ENCODE results near the gene SNTG2. TPM values are rescaled to one million over a fixed set of nuclear protein-coding genes. Genes with fewer than 3 reads are reported as not detected.

The SNTG2 gene
- total and polyA plus RNA-seq, 4 donors, result not detected

DNA sequence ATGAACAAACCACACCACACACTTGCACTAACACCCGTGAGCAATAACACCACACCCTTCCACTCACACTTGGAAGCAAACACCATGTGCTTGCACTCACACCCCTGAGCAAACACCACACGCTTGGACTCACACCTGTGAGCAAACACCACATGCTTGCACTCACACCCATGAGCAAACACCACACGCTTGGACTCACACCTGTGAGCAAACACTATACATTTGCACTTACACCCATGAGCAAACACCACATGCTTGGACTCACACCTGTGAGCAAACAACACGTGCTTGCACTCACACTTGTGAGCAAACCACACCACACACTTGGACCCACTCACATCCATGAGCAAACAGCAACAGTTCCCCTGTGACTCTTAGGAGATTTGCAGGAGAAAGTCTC lies 24.4 kb downstream of the SNTG2 start:
- no peak overlapping the region for H3K9ac ChIP-seq (ENCODE audit: low read depth in 1 of 2, low read length in 2 of 2)
- H3K36me3 ChIP-seq (ENCODE audit: control insufficient read depth in 4 of 4, insufficient read depth in 3 of 4, low read depth in 1 of 4, low read length in 3 of 4), result no peaks in the 10 kb centered on the region
- no peak overlapping the region for H3K27ac ChIP-seq (ENCODE audit: low read depth in 1 of 2, low read length in 2 of 2)
- no peaks in the 10 kb centered on the region for H3K4me1 ChIP-seq (ENCODE audit: control insufficient read depth in 4 of 4, insufficient read depth in 4 of 4, low read length in 3 of 4)
- no peak for DNase-seq (ENCODE audit: low spot score)
- peaks cover 0 to 6% (median 2%) of the 10 kb centered on the region in 4 donors for H3K27me3 ChIP-seq (ENCODE audit: control insufficient read depth in 4 of 4, insufficient read depth in 4 of 4, low read length in 3 of 4)
- TF ChIP-seq, protein P1, sequence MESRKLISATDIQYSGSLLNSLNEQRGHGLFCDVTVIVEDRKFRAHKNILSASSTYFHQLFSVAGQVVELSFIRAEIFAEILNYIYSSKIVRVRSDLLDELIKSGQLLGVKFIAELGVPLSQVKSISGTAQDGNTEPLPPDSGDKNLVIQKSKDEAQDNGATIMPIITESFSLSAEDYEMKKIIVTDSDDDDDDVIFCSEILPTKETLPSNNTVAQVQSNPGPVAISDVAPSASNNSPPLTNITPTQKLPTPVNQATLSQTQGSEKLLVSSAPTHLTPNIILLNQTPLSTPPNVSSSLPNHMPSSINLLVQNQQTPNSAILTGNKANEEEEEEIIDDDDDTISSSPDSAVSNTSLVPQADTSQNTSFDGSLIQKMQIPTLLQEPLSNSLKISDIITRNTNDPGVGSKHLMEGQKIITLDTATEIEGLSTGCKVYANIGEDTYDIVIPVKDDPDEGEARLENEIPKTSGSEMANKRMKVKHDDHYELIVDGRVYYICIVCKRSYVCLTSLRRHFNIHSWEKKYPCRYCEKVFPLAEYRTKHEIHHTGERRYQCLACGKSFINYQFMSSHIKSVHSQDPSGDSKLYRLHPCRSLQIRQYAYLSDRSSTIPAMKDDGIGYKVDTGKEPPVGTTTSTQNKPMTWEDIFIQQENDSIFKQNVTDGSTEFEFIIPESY (IDR thresholded peaks at IDR 0.05), result no peak
- TF ChIP-seq RXRA (IDR thresholded peaks at IDR 0.05) (no peak), HNF4A (conservative IDR thresholded peaks at IDR 0.05) (no peak), TAF1 (conservative IDR thresholded peaks at IDR 0.05) (no peak), YY1 (IDR thresholded peaks at IDR 0.05) (no peak), GABPA (IDR thresholded peaks at IDR 0.05 in 1 of 2, conservative IDR thresholded peaks at IDR 0.05 in 1 of 2) (no peak), FOXA2 (IDR thresholded peaks at IDR 0.05) (no peak), FOXA1 (IDR thresholded peaks at IDR 0.05) (no peak), RAD21 (IDR thresholded peaks at IDR 0.05) (no peak), HNF4G (IDR thresholded peaks at IDR 0.05) (no peak), JUND (IDR thresholded peaks at IDR 0.05) (no peak), EGR1 (IDR thresholded peaks at IDR 0.05; ENCODE audit: low read depth in 2 of 2) (no peak), NR2F2 (IDR thresholded peaks at IDR 0.05) (no peak), SP1 (IDR thresholded peaks at IDR 0.05) (no peak)
- TF ChIP-seq, protein P2, sequence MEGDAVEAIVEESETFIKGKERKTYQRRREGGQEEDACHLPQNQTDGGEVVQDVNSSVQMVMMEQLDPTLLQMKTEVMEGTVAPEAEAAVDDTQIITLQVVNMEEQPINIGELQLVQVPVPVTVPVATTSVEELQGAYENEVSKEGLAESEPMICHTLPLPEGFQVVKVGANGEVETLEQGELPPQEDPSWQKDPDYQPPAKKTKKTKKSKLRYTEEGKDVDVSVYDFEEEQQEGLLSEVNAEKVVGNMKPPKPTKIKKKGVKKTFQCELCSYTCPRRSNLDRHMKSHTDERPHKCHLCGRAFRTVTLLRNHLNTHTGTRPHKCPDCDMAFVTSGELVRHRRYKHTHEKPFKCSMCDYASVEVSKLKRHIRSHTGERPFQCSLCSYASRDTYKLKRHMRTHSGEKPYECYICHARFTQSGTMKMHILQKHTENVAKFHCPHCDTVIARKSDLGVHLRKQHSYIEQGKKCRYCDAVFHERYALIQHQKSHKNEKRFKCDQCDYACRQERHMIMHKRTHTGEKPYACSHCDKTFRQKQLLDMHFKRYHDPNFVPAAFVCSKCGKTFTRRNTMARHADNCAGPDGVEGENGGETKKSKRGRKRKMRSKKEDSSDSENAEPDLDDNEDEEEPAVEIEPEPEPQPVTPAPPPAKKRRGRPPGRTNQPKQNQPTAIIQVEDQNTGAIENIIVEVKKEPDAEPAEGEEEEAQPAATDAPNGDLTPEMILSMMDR (IDR thresholded peaks at IDR 0.05; ENCODE audit: low read depth, low read length, missing input control), result no peak
- TF ChIP-seq, protein P3, sequence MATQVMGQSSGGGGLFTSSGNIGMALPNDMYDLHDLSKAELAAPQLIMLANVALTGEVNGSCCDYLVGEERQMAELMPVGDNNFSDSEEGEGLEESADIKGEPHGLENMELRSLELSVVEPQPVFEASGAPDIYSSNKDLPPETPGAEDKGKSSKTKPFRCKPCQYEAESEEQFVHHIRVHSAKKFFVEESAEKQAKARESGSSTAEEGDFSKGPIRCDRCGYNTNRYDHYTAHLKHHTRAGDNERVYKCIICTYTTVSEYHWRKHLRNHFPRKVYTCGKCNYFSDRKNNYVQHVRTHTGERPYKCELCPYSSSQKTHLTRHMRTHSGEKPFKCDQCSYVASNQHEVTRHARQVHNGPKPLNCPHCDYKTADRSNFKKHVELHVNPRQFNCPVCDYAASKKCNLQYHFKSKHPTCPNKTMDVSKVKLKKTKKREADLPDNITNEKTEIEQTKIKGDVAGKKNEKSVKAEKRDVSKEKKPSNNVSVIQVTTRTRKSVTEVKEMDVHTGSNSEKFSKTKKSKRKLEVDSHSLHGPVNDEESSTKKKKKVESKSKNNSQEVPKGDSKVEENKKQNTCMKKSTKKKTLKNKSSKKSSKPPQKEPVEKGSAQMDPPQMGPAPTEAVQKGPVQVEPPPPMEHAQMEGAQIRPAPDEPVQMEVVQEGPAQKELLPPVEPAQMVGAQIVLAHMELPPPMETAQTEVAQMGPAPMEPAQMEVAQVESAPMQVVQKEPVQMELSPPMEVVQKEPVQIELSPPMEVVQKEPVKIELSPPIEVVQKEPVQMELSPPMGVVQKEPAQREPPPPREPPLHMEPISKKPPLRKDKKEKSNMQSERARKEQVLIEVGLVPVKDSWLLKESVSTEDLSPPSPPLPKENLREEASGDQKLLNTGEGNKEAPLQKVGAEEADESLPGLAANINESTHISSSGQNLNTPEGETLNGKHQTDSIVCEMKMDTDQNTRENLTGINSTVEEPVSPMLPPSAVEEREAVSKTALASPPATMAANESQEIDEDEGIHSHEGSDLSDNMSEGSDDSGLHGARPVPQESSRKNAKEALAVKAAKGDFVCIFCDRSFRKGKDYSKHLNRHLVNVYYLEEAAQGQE (IDR thresholded peaks at IDR 0.05), result no peak
- TF ChIP-seq, protein P4, sequence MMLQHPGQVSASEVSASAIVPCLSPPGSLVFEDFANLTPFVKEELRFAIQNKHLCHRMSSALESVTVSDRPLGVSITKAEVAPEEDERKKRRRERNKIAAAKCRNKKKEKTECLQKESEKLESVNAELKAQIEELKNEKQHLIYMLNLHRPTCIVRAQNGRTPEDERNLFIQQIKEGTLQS (IDR thresholded peaks at IDR 0.05), result no peak
- TF ChIP-seq, protein P5, sequence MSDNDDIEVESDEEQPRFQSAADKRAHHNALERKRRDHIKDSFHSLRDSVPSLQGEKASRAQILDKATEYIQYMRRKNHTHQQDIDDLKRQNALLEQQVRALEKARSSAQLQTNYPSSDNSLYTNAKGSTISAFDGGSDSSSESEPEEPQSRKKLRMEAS (IDR thresholded peaks at IDR 0.05), result no peak
- 48% methylated on average over 4 of the region's 4 CpGs for WGBS
- H3K4me3 ChIP-seq (ENCODE audit: low read depth in 1 of 3, low read length in 3 of 3), result no peak overlapping the region
- peaks cover 0 to 3% (median 0%) of the 10 kb centered on the region in 4 donors for H3K9me3 ChIP-seq (ENCODE audit: control insufficient read depth in 4 of 4, low read length in 3 of 4)
